ENCODE data around the gene APOBEC3H.

APOBEC3H gene

GRCh38 chr22:39081016-39081415, 16.0 kb upstream of the APOBEC3H start:
- no peak for DNase-seq (ENCODE audit: low spot score)

- DNase-seq (ENCODE audit: low spot score): no peak
These were observed 15.4 kb upstream of the APOBEC3H start for GRCh38 chr22:39081598-39081997.

DNA sequence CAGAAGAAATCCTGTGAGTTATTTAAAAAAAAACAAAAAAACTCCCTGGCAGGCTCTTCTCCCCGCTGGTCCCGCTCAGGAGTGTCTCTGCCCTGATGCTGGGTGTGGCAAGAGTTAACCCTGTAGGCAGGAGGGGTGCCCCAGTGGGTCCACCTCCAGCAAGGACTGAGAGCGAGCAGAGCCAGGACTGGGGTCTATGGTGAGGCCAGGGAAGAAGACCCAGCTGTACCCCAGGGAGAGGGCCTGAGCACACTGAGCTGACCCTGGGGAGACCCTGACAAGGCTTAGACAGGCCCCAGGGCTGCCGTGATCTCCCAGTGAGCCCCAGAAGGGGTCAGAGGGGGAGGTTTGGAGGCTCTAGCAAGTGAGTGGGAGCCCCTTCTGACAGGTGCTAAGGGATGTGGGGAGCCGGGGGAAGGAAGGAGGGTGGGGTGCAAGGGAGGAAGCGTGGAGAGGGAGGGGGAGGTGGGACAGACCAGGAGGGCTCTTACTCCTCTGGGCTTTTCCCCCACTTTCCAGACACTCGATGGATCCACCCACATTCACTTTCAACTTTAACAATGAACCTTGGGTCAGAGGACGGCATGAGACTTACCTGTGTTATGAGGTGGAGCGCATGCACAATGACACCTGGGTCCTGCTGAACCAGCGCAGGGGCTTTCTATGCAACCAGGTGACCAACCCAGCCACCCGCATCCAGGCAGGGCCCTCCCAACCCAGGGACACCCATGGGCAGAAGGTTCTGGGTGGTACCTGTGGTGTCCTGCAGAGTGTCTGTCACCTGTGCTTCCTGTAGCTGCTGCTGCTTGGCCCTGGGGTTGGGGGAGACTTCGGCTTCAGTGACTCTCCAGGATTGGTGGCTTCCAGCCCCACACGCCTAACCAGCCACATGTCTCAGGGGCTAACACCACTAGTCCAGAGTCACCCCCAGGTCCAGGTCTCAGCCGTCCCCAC, 13.6 kb upstream of the APOBEC3H start:
- DNase-seq (ENCODE audit: low spot score): no peak

- no peak for DNase-seq (ENCODE audit: low spot score)
These were observed 12.4 kb upstream of the APOBEC3H start for GRCh38 chr22:39084666-39085065.

GRCh38 chr22:39087098-39087497, 9.9 kb upstream of the APOBEC3H start:
- DNase-seq (ENCODE audit: low spot score): no peak

DNA sequence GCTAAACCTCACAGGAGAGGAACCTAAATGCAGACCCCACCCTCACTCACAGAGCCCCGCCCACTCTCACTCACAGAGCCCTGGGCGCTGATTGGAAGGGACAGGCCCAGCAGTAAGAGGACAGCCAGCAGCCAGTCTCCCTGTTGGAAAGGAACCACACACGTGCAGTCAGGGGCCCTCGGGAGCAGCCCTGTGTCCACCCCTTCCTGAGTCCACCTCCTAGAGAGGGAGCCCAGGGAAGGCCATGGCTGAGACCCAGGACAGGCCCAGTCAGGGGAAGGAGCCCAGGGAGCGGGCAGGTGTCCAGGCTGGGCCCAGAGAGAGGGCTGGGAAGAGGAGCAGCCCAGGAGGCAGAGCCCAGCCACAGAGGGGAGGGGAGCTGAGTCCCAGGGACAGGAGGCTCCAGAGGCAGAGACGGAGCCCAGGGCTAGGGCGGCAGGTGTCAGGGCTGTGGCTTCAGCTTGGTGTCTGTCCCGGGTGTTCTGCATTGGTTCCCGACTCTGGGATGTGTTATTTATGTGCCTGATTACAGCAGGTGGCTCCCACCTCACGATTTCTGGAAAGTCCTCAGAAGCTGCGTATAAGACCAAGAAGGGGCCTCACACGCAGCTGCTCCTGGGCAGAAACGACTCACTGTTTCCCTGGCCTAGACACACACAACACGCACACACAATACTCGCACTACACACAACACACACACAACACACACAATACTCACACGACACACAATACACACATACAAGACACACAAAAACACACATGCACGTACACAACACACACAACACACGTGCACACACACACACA, 9.0 kb upstream of the APOBEC3H start:
- no peak for DNase-seq (ENCODE audit: low spot score)

DNA sequence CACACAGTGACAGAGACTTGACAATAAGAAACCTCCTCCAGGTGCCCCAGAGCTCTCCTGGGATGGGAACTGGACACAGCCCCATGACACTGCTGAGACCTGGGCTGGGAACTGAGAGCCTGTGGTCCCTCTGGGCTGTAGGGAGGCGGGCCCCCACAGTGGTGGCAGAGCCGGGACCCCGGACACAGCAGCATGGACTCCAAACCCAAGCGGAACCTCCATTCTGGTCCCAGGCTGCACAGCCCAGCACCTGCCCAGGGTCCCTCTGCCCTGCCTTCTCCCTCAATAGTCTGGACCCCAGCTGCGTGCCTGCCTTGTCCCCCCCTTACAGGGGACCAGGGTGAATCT, 8.4 kb upstream of the APOBEC3H start:
- no peak for DNase-seq (ENCODE audit: low spot score)

DNA sequence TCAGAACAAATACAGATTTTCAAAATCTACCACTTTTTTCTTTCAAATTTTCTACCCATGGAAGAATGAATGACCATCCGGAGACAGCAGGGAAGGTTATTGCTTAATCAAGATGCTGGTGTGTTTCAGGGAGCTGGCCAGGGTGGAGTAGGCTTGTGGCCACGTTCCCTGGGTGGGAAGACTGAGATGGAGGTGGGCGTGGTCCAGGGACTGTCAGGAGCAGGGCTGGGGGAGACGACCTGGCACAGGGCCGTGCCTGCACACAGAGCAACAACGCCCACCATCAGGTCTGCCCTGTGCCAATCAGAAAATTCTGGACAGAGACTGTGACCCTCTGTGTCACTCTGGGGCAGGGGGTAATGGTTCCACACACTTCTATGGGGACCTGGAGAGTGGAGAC, 7.1 kb upstream of the APOBEC3H start:
- no peak for DNase-seq (ENCODE audit: low spot score)

GRCh38 chr22:39090426-39091064, 6.5 kb upstream of the APOBEC3H start:
- peak; percentile 91 for DNase-seq (ENCODE audit: low spot score)

DNA sequence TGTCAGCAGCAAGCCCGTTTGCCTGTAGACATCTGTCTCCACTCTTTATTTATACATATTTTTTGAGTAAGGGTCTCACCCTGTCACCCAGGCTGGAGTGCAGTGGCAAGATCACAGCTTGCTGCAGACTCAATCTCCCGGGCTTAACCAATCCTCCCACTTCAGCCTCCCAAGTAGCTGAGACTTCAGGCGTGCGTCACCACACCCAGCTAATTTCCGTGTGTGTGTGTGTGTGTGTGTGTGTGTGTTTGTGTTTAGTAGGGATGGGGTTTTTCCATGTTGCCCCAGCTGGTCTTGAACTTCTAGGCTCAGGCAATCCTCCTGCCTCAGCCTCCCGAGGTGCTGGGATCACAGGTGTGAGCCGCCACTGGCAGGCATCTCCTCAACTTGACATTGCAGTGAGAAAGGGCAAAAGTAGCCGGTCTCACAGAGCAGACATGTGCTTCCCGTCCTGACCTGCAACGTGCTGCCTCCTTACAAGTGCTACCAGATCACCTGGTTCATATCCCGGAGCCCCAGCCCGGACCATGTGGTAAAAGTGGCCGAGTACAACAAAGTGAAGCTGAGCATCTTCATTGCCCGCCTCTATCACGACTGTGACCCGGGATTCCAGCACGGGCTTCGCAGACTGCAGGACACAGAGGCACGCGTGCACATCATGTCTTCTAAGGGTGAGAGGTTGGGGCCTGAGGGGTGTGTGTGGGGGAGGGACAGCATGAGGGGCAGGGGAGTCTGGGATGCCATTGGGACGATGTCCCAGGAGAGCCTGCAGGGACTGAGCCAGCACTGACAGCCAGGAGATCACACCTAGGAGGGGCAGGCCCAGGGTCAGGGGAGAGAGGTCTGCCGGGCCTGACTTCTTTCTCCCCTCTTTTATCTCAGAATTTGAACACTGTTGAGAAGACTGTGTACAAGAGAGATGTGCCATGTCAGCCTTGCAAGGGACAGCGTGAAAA, 5.6 kb upstream of the APOBEC3H start:
- DNase-seq (ENCODE audit: low spot score): no peak

- no peak for DNase-seq (ENCODE audit: low spot score)
These were observed 4.8 kb upstream of the APOBEC3H start for GRCh38 chr22:39092111-39092862.

- peak; percentile 53 for DNase-seq (ENCODE audit: low spot score)
These were observed 2.2 kb upstream of the APOBEC3H start for GRCh38 chr22:39094717-39095389.

- no peak for DNase-seq (ENCODE audit: low spot score)
These were observed 1.1 kb upstream of the APOBEC3H start for GRCh38 chr22:39095971-39096370.

- DNase-seq (ENCODE audit: low spot score): no peak
These were observed 982 bp downstream of the APOBEC3H start for GRCh38 chr22:39098026-39098425.

DNA sequence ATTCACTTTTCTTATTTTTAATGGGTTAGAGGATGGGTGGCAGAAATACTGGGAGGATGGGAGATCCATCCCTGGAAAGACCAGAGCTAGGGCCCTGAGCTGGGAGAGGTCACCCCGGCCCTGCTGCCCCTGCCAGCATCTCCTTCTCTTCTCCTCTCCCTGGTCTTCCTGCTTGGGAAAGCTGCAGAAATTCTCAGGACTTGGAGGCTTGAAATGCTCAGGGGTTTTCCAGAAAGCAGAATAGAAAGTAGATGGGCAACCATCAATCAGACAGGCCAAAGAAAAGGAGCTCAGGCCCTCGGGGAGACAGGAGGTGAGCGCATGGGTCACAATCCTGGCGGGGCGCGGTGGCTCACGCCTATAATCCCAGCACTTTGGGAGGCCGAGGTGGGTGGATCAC, 1.5 kb downstream of the APOBEC3H start:
- no peak for DNase-seq (ENCODE audit: low spot score)

DNA sequence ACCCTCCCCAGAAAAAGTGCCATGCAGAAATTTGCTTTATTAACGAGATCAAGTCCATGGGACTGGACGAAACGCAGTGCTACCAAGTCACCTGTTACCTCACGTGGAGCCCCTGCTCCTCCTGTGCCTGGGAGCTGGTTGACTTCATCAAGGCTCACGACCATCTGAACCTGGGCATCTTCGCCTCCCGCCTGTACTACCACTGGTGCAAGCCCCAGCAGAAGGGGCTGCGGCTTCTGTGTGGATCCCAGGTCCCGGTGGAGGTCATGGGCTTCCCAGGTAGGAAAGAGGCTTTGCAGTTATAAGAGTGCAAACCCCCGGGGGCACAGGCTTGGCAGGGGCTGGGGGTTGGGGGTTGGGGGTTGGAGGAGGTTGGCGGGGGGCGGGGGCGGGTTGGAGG, 4.2 kb downstream of the APOBEC3H start:
- DNase-seq (ENCODE audit: low spot score): no peak

- no peak for DNase-seq (ENCODE audit: low spot score)
These were observed 6.4 kb downstream of the APOBEC3H start for GRCh38 chr22:39103431-39103830.

GRCh38 chr22:39106326-39106725, 9.3 kb downstream of the APOBEC3H start:
- DNase-seq (ENCODE audit: low spot score): no peak

DNA sequence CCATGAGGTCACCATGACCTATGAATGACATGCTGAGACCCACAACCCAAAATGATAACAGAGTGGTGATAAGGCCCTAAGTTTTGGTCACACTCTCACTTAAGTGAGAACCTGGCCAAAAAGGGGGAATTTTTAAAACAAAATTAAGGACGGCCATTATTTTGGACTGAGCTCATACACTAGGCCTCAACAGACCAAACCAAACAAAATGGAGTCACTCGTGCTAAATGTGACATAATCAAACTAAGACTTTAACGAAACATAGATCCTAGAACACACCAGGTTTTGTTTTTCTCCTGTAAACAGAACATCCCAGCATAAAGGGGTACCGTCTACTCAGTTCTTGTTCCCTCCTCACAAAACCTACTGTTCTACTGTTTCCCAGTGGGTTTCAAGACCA, 11.4 kb downstream of the APOBEC3H start:
- no peak for DNase-seq (ENCODE audit: low spot score)

GRCh38 chr22:39109361-39109760, 12.3 kb downstream of the APOBEC3H start:
- DNase-seq (ENCODE audit: low spot score): no peak
